Testis (tissue), 3 donors: ENCODE measurements around the gene SLAMF8. TPM values are rescaled to one million over a fixed set of nuclear protein-coding genes. Genes with fewer than 3 reads are reported as not detected.

ENCODE experiments used
- DNase-seq: peaks from one replicate; pipeline ENCODE4 v3.0.0-alpha.2; 2019
- H3K27ac ChIP-seq, 2 donors: fragments of 200-600 bp; sonication (generic); one replicate each; pipeline ENCODE4 v1.5.1; 2019
- H3K27me3 ChIP-seq: fragments of 200-600 bp; sonication (generic); one replicate; pipeline ENCODE4 v1.5.1; 2019
- H3K36me3 ChIP-seq: fragments of 200-600 bp; sonication (generic); one replicate; pipeline ENCODE4 v1.5.1; 2017; ENCODE audit warnings: low read depth; ENCODE audit errors: missing control alignments
- H3K4me1 ChIP-seq: fragments of 200-600 bp; sonication (generic); one replicate; pipeline ENCODE4 v1.5.1; 2019
- H3K4me3 ChIP-seq, 2 donors: fragments of 200-600 bp; sonication (generic); one replicate each; pipeline ENCODE4 v1.5.1; 2017 to 2019
- H3K9me3 ChIP-seq: fragments of 200-600 bp; sonication (generic); one replicate; pipeline ENCODE4 v1.5.1; 2017
- POLR2A ChIP-seq: fragments of 450-650 bp; IDR thresholded peaks from one replicate; pipeline ENCODE4 v1.6.1; 2017; ENCODE audit warnings: antibody characterized with exemption, mild to moderate bottlenecking, moderate library complexity
- WGBS, 2 donors: methylation state at CpG; one replicate each; pipeline ENCODE4 v1.1.5; 2018; 5-methylcytosine and 5-hydroxymethylcytosine counted together
- intact Hi-C: fragments of 100-400 bp; cut with DNase I; formaldehyde crosslinking; loops from one replicate; pipeline ENCODE4 v1.15.1; 2023; ENCODE audit warnings: low total_unique reads
- polyA plus RNA-seq: library from polyadenylated mRNA; stranded (reverse); fragments of 350-450 nt; fragmentation: Illumina TruSeq; extraction: RNeasy Lipid Tissue Mini Kit (QIAGEN cat#74804); gene quantifications from one replicate; pipeline ENCODE4 v1.2.3, GENCODE V29; 2014; ENCODE audit warnings: low read depth, low replicate concordance; ENCODE audit not compliant: insufficient read depth
- total RNA-seq, 2 donors: library from RNA; depleted of rRNA; stranded (reverse); fragments of >200 nt; gene quantifications; one replicate each; pipeline ENCODE4 v1.2.3, GENCODE V29; 2016
- TF ChIP-seq, protein P1 (sequence below), 3 experiments: fragments of 450-650 bp in 2 of 3; fragments of 200-600 bp in 1 of 3; sonication (generic) in 1 of 3; IDR thresholded peaks; one replicate each; pipeline ENCODE4 v1.5.1; 2016 to 2019; ENCODE audit warnings: antibody characterized with exemption in 3 of 3, mild to moderate bottlenecking in 2 of 3, moderate library complexity in 1 of 3

The SLAMF8 gene
- total and polyA plus RNA-seq, 3 donors from 2014 or later, result 0.47 to 5.3 (median 0.74) TPM

- WGBS, 2 donors, result 77 to 81% methylated on average over 2 of the region's 2 CpGs
- intact Hi-C loops, result no loop called here
These were observed 23.1 kb downstream of the SLAMF8 start for GRCh38 chr1:159849626-159850366.

GRCh38 chr1:159851407-159851806 is 24.7 kb downstream of the SLAMF8 start:
- Histone ChIP-seq H3K9me3 (no peaks in the 10 kb centered on the region), H3K4me1 (peaks cover 8% of the 10 kb centered on the region), H3K36me3 (no peaks in the 10 kb centered on the region), H3K4me3 (no peak overlapping the region), H3K27ac (no peak overlapping the region), H3K27me3 (no peaks in the 10 kb centered on the region)
- no peak for DNase-seq
- WGBS, 2 donors, result 61 to 72% methylated on average over 1 of the region's 1 CpG
- TF ChIP-seq, protein P1, sequence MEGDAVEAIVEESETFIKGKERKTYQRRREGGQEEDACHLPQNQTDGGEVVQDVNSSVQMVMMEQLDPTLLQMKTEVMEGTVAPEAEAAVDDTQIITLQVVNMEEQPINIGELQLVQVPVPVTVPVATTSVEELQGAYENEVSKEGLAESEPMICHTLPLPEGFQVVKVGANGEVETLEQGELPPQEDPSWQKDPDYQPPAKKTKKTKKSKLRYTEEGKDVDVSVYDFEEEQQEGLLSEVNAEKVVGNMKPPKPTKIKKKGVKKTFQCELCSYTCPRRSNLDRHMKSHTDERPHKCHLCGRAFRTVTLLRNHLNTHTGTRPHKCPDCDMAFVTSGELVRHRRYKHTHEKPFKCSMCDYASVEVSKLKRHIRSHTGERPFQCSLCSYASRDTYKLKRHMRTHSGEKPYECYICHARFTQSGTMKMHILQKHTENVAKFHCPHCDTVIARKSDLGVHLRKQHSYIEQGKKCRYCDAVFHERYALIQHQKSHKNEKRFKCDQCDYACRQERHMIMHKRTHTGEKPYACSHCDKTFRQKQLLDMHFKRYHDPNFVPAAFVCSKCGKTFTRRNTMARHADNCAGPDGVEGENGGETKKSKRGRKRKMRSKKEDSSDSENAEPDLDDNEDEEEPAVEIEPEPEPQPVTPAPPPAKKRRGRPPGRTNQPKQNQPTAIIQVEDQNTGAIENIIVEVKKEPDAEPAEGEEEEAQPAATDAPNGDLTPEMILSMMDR (IDR thresholded peaks at IDR 0.05), result no peak
- no peak for TF ChIP-seq POLR2A
- intact Hi-C loops, result no loop called here

More at GRCh38 chr1:159849626-159850366, 23.1 kb downstream of the SLAMF8 start:
- Histone ChIP-seq H3K36me3 (no peaks in the 10 kb centered on the region), H3K4me3 (no peak overlapping the region), H3K4me1 (peaks cover 5% of the 10 kb centered on the region), H3K27me3 (no peaks in the 10 kb centered on the region), H3K27ac (no peak overlapping the region), H3K9me3 (no peaks in the 10 kb centered on the region)
- TF ChIP-seq POLR2A, result no peak
- TF ChIP-seq, protein P1 (IDR thresholded peaks at IDR 0.05), result no peak
- DNase-seq, result no peak

GRCh38 chr1:159853417-159854115 is 26.9 kb downstream of the SLAMF8 start:
- Histone ChIP-seq H3K9me3 (no peaks in the 10 kb centered on the region), H3K4me3 (peak overlapping the region; percentile 71 to 75), H3K4me1 (peaks cover 8% of the 10 kb centered on the region), H3K27ac (peak overlapping the region; percentile 87 to 94), H3K36me3 (no peaks in the 10 kb centered on the region), H3K27me3 (no peaks in the 10 kb centered on the region)
- TF ChIP-seq, protein P1 (IDR thresholded peaks at IDR 0.05), result no peak
- TF ChIP-seq POLR2A, result no peak
- WGBS, 2 donors, result 16 to 20% methylated on average over 6 of the region's 6 CpGs
- DNase-seq, result no peak
- intact Hi-C loops, result no loop called here

DNA sequence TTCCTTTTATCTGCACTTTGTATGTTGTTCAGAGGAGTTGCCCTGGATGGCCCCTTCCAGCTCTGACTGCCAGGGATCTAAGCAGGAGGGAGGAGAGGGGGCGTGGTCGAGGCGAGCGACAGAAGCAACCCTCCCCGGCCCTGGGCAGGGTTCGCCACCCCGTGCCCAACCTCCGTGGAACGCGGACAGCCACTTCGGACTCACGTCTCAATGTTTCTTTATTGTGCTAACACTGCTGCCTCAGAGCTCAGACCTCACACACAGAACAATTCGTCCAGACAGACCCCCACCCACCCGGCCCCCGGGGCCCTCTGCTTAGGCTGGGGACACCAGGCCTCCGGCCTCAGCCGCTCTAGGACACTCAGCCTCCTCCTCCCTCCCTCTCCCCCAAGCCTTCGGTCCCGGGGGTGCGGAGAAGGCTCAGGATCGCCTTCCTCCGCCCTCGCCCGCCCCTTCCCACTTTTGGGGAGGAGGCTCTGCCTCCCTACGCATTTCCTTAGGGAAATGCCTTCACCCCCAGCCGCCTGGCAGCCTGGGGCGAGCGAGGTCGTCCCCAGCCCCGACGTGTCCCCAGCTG is 27.5 kb downstream of the SLAMF8 start:
- Histone ChIP-seq H3K36me3 (no peaks in the 10 kb centered on the region), H3K27ac (peak overlapping the region; percentile 87 to 94), H3K27me3 (no peaks in the 10 kb centered on the region), H3K4me1 (peaks cover 8% of the 10 kb centered on the region), H3K4me3 (peak overlapping the region; percentile 71 to 75), H3K9me3 (no peaks in the 10 kb centered on the region)
- DNase-seq, result peak; percentile 90
- 1 to 2% methylated on average over 17 to 31 of the region's 31 CpGs for whole genome bisulfite sequencing, 2 donors
- no peak for TF ChIP-seq POLR2A
- TF ChIP-seq, protein P1 (IDR thresholded peaks at IDR 0.05), result no peak
- intact Hi-C loops, result no loop called here
